Endothelial cell of umbilical vein (primary cell): ENCODE results near the gene RNF112. TPM values are rescaled to one million over a fixed set of nuclear protein-coding genes. Genes with fewer than 3 reads are reported as not detected.

ENCODE experiments used
- BruUV-seq: library from RNA; stranded (reverse); fragments of 400-500 nt; replicated peaks from 2 replicates; lab custom pipeline; 2021; lab: Mats Ljungman, UMichigan
- CTCF ChIA-PET: fragments of 300-600, 350-600 bp; sonication (Branson Sonifier 250); formaldehyde crosslinking; loops from one replicate; lab custom pipeline; 2021; ENCODE audit warnings: antibody characterized with exemption, inconsistent platforms; lab: Charles Lee
- POLR2A ChIA-PET: fragments of 300-600, 350-600 bp; sonication (Branson Sonifier 250); formaldehyde crosslinking; loops from one replicate; lab custom pipeline; 2021; ENCODE audit warnings: antibody characterized with exemption, inconsistent platforms; lab: Charles Lee
- DNase-seq: peaks from one replicate; pipeline ENCODE4 v3.0.0-alpha.2; 2011; ENCODE audit warnings: low read depth, low spot score
- FAIRE-seq: peaks from 2 replicates; lab custom pipeline; 2011; peaks lifted over from hg19 to GRCh38; lab: Jason Lieb, UNC
- H2AFZ ChIP-seq: 2 replicates; pipeline ENCODE4 v1.6.0; 2012; ENCODE audit warnings: low read depth, low read length, control low read depth, inconsistent platforms
- H3K27ac ChIP-seq: 2 replicates; pipeline ENCODE4 v1.5.1; 2011; ENCODE audit warnings: low read depth, mild to moderate bottlenecking, control low read depth, low read length, moderate library complexity; ENCODE audit not compliant: insufficient read depth
- H3K27me3 ChIP-seq, 2 experiments: 2 replicates each; pipeline versions ENCODE4 v1.6.0 to v1.6.1; 2011; ENCODE audit warnings: low read length in 2 of 2, mixed read lengths in 1 of 2; ENCODE audit not compliant: control insufficient read depth in 2 of 2, insufficient read depth in 2 of 2
- H3K36me3 ChIP-seq, 2 experiments: 2 replicates in 1 of 2; 3 replicates in 1 of 2; pipeline ENCODE4 v1.5.1; 2011; ENCODE audit warnings: low read length in 2 of 2, mild to moderate bottlenecking in 1 of 2, moderate library complexity in 1 of 2; ENCODE audit not compliant: control insufficient read depth in 2 of 2, insufficient read depth in 2 of 2; ENCODE audit errors: extremely low read depth in 1 of 2
- H3K4me1 ChIP-seq: 3 replicates; pipeline ENCODE4 v1.5.1; 2011; ENCODE audit warnings: mild to moderate bottlenecking, low read length; ENCODE audit not compliant: control insufficient read depth, insufficient read depth; ENCODE audit errors: extremely low read depth
- H3K4me2 ChIP-seq: 2 replicates; pipeline ENCODE4 v1.6.1; 2011; ENCODE audit warnings: low read length, control low read depth, mixed read lengths; ENCODE audit not compliant: insufficient read depth
- H3K4me3 ChIP-seq, 3 experiments: fragments of 200-600 bp in 1 of 3; sonication (generic), shearing (Covaris generic) in 1 of 3; replicated peaks in 1 of 3; 2 replicates each; pipeline ENCODE4 v1.5.1; 2011 to 2016; ENCODE audit warnings: control low read depth in 3 of 3, low read length in 3 of 3, mild to moderate bottlenecking in 2 of 3, inconsistent platforms in 1 of 3, low read depth in 1 of 3, moderate library complexity in 1 of 3; ENCODE audit not compliant: insufficient read depth in 1 of 3
- H3K79me2 ChIP-seq: 2 replicates; pipeline ENCODE4 v1.6.0; 2012; ENCODE audit warnings: low read length, inconsistent platforms; ENCODE audit not compliant: control insufficient read depth, insufficient read depth
- H3K9ac ChIP-seq: replicated peaks from 2 replicates; pipeline ENCODE3; 2011; ENCODE audit warnings: low read length, control low read depth; ENCODE audit not compliant: insufficient read depth; ENCODE audit errors: extremely low read depth
- H3K9me1 ChIP-seq: replicated peaks from 3 replicates; pipeline ENCODE4 v1.6.0; 2011; ENCODE audit warnings: mild to moderate bottlenecking, low read length; ENCODE audit not compliant: control insufficient read depth, insufficient read depth; ENCODE audit errors: extremely low read depth
- H3K9me3 ChIP-seq: replicated peaks from 2 replicates; pipeline ENCODE4 v1.5.1; 2012; ENCODE audit warnings: low read length, inconsistent platforms; ENCODE audit not compliant: control insufficient read depth, insufficient read depth
- H4K20me1 ChIP-seq: replicated peaks from 2 replicates; pipeline ENCODE3; 2011; ENCODE audit warnings: mild to moderate bottlenecking, low read length; ENCODE audit not compliant: control insufficient read depth, insufficient read depth; ENCODE audit errors: extremely low read depth
- CTCF ChIP-seq, 2 donors: IDR thresholded peaks; 1 replicate in 1 of 2; 2 replicates in 1 of 2; pipeline ENCODE4 v1.5.1; 2011; ENCODE audit warnings: low read length in 2 of 2, mild to moderate bottlenecking in 2 of 2, moderate library complexity in 2 of 2, control low read depth in 1 of 2, inconsistent platforms in 1 of 2, low read depth in 1 of 2; ENCODE audit not compliant: insufficient read depth in 1 of 2; ENCODE audit errors: extremely low read depth in 1 of 2
- EZH2 ChIP-seq: IDR thresholded peaks from 2 replicates; pipeline ENCODE4 v1.6.1; 2012; ENCODE audit warnings: borderline replicate concordance, low read depth, mild to moderate bottlenecking, moderate library complexity, low read length, inconsistent platforms; ENCODE audit not compliant: severe bottlenecking
- FOS ChIP-seq: IDR thresholded peaks from 2 replicates; pipeline ENCODE4 v1.6.1; 2011; ENCODE audit warnings: mild to moderate bottlenecking, low read length, moderate library complexity, borderline replicate concordance; ENCODE audit not compliant: insufficient read depth
- POLR2A ChIP-seq: IDR thresholded peaks from 2 replicates; pipeline ENCODE4 v1.6.1; 2012; ENCODE audit warnings: low read depth, mild to moderate bottlenecking, control low read depth, low read length
- POLR2AphosphoS5 ChIP-seq: IDR thresholded peaks from 2 replicates; pipeline ENCODE4 v1.6.1; 2012; ENCODE audit warnings: low read depth, mild to moderate bottlenecking, control low read depth, low read length, moderate library complexity; ENCODE audit not compliant: insufficient read depth
- dilution Hi-C: fragments of 300-500 bp; cut with MboI; formaldehyde crosslinking; loops from one replicate; pipeline ENCODE4 v1.15.0; 2019; ENCODE audit warnings: low sequenced_read_pairs; ENCODE audit not compliant: extremely low pct_ligation_motif_present
- intact Hi-C: fragments of 100-400 bp; cut with micrococcal nuclease; formaldehyde crosslinking; loops from one replicate; pipeline ENCODE4 v1.10.0; 2022
- polyA plus RNA-seq, 4 experiments: library from polyadenylated mRNA; depleted of rRNA in 3 of 4; stranded (reverse) in 3 of 4; unstranded in 1 of 4; fragments of >200 nt; gene quantifications; 2 replicates each; pipeline versions ENCODE4 v1.2.1 to v1.2.3, GENCODE V29; 2011 to 2012; ENCODE audit warnings: missing spikeins in 1 of 4
- total RNA-seq: library from RNA; stranded (reverse); gene quantifications from 2 replicates; pipeline ENCODE4 v1.2.3, GENCODE V29; 2021

RNF112 gene
- total and polyA plus RNA-seq, 2 donors (not counting 3 experiments of a cell fraction or from before 2014, with no cell fraction given), result 0.06 to 0.11 TPM

- intact Hi-C loops, result no loop called here
- no TSS peak for BruUV-seq
- POLR2A ChIA-PET, result no interaction called here
Observed at GRCh38 chr17:19361326-19361725, 49.7 kb upstream of the RNF112 start.

GRCh38 chr17:19361944-19362276 is 49.1 kb upstream of the RNF112 start:
- DNase-seq, result no peak
- intact Hi-C loops, result loop anchor here (1.0 kb wide), 4 partner anchors 16 to 400 kb away; partner anchors contain the start of genes ALDH3A2 and MAPK7

More at GRCh38 chr17:19361326-19361725, 49.7 kb upstream of the RNF112 start:
- CTCF ChIA-PET, result interaction anchor here (1.1 to 2.9 kb wide), 2 partner anchors 87 to 401 kb away, joined by 3 to 111 read pairs; no protein-coding TSS in a partner anchor
- peaks cover 0 to 2% of the 10 kb centered on the region in 2 experiments for H3K36me3 ChIP-seq
- H3K79me2 ChIP-seq, result no peaks in the 10 kb centered on the region
- no peaks in the 10 kb centered on the region for H3K9me1 ChIP-seq
- peaks cover 8% of the 10 kb centered on the region for H3K4me1 ChIP-seq
- DNase-seq (no peak), FAIRE-seq (no peak)
- no peak overlapping the region for H2AFZ ChIP-seq
- H3K27ac ChIP-seq, result no peak overlapping the region
- H3K9ac ChIP-seq, result peak overlapping the region; percentile 59
- no peaks in the 10 kb centered on the region for H3K27me3 ChIP-seq
- H3K4me2 ChIP-seq, result peak overlapping the region; percentile 88
- no peak overlapping the region for H3K4me3 ChIP-seq
- TF ChIP-seq FOS, result no peak
- H4K20me1 ChIP-seq, result no peaks in the 10 kb centered on the region
- no peaks in the 10 kb centered on the region for H3K9me3 ChIP-seq
- dilution Hi-C loops, result no loop called here

More at GRCh38 chr17:19361944-19362276, 49.1 kb upstream of the RNF112 start:
- H4K20me1 ChIP-seq, result no peaks in the 10 kb centered on the region
- no peaks in the 10 kb centered on the region for H3K79me2 ChIP-seq
- no peaks in the 10 kb centered on the region for H3K9me1 ChIP-seq
- H3K36me3 ChIP-seq, result peaks cover 0 to 2% of the 10 kb centered on the region in 2 experiments
- TF ChIP-seq CTCF (IDR thresholded peaks at IDR 0.05; ENCODE audit: extremely low read depth in 1 of 2, insufficient read depth in 1 of 2, low read depth in 1 of 2, low read length in 2 of 2) (no peak), POLR2AphosphoS5 (no peak), EZH2 (no peak), POLR2A (peak; percentile 11)
- H3K4me1 ChIP-seq, result peaks cover 8% of the 10 kb centered on the region
- peak overlapping the region; percentile 88 for H3K4me2 ChIP-seq
- dilution Hi-C loops, result no loop called here
- no peaks in the 10 kb centered on the region for H3K27me3 ChIP-seq
- no peaks in the 10 kb centered on the region for H3K9me3 ChIP-seq
- BruUV-seq, result TSS peak; percentile 60
- H3K4me3 ChIP-seq, result peak overlapping the region; percentile 53 to 66 (median 60)
- POLR2A ChIA-PET, result interaction anchor here (1.8 kb wide), 1 partner anchor 16 kb away, joined by 15 read pairs; the partner anchor contains the start of gene MAPK7
- CTCF ChIA-PET, result interaction anchor here (1.4 to 2.9 kb wide), 11 partner anchors 8 to 408 kb away, joined by 4 to 169 read pairs (median 11); partner anchors contain the start of gene MAPK7
- H2AFZ ChIP-seq, result peak overlapping the region; percentile 89
- H3K9ac ChIP-seq, result peak overlapping the region; percentile 59
- FAIRE-seq, result no peak
- peak overlapping the region; percentile 49 for H3K27ac ChIP-seq
